Left lobe of liver (tissue), 2 donors: Measurements from ENCODE around the gene NKAPD1. TPM values are rescaled to one million over a fixed set of nuclear protein-coding genes. Genes with fewer than 3 reads are reported as not detected.
"Not testable (repeated sequence)": the region's sequence is repeated elsewhere in the genome, so short reads cannot be mapped to it uniquely, and the experiment has no call there.

Experiments used
- ATAC-seq: fragments of 200-7000 bp; cut with Tn5 transposase; one replicate; pipeline ENCODE4 v1.9.1; 2020; ENCODE audit warnings: mild to moderate bottlenecking, moderate library complexity
- DNase-seq: peaks from one replicate; pipeline ENCODE4 v3.0.0-alpha.2; 2020; ENCODE audit warnings: low spot score
- total RNA-seq: library from RNA; stranded (reverse); gene quantifications from one replicate; pipeline ENCODE4 v1.2.1, GENCODE V29; 2021
- donor health status: DM: no; HTN: no; CAD: no; lungs with moderate emphysema.
- donor health status: DM: no; HTN: yes; CAD: no.

The NKAPD1 gene, protein sequence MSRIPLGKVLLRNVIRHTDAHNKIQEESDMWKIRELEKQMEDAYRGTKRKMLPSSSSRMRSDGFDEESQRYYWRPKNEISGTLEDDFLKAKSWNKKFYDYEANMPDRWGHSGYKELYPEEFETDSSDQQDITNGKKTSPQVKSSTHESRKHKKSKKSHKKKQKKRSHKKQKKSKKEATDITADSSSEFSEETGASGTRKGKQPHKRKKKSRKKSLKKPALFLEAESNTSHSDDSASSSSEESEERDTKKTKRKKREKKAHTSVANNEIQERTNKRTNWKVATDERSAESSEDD
- total RNA-seq, result 5.6 TPM

DNA sequence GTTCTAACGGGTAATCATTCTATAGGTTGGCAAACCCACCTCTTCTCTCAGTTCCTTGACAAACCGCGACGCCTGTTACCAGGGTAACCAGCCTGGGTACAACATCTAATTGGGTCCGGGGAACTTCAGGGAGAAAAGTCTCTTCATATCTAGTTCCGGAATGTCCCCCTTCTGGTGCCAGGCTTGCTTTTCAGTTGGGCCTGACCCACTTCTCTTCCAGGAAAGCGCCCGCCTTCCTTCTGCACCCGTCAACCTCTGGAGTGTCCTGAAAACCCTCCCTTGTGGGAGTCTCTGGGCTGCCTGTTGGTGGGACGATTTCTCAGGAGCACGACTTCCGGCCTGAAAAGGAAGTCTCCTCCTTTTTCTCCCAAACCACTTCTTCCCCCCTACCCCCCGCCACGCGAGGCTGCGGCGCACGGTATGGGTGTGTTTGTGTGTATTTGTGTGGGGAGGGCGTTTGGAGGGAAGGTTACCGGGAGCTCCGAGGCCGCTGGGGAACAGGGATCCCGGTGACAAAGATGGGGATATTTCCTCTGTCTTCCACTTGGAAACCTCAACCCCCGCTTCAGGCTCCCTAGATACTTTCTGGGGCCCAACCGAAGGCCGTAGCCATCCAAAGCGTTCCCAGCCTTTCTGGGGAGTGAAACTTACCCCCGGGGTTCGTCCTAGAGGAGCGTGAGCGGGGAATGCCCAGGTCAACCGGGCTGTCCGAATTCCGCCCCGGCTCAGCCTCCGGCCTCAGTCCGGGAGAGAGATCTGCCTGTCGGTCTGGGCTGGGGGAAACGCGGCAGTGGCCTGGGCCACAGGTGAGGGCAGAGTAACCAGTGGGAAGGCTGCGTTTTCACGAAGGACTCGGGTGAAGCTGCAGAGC lies at the start of gene NKAPD1, which contains the start of gene PIH1D2:
TSS of gene NKAPD1 (plus strand) at position 359 of the 871 bp plus-strand sequence. CDS start 1,276 bp downstream, outside the sequence.
TSS of gene PIH1D2 (minus strand) at position 77 of the 871 bp plus-strand sequence. CDS start 843 bp downstream, outside the sequence.
- DNase-seq (peak; percentile 79), ATAC-seq (peak; percentile 96)

DNA sequence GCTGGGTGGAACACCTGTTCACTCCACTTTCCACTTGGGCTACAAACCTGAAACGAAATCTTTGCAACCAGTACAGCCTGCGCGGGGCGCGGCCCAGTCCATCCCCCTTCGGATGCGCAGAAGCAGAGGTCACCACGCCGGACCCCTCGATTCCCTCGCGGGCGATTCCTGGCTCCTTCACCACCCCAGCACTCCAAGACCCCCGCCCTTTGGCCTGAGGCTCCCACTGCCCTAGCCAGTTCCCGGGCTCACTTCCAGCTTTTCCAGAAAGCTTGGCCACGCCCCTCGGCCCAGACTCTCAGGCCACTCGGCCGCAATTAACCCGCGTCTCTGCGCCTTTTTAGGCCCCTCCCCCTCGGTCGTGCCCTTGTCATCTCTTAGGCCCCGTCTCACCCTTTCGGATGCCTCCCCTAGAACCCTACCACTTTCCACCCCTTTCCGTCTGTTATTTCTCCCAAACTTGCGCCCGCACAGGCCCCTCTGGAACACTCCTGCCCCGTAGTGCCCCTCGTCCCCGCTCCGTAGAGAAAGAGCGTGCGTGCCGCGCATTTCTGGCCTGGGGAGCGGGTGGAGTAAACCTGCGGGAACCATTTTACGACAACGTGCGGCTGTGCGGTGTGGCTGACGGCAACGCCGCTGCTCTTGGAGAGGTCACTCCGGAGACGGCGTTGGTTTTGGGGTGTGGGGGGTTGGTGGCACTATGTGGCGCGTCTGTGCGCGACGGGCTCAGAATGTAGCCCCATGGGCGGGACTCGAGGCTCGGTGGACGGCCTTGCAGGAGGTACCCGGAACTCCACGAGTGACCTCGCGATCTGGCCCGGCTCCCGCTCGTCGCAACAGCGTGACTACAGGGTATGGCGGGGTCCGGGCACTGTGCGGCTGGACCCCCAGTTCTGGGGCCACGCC lies 49.1 kb upstream of the NKAPD1 start, which contains the start of gene DLAT:
TSS of gene DLAT (plus strand) at position 636 of the 906 bp plus-strand sequence. CDS start at position 701, 65 bp downstream.
- DNase-seq, result peak; percentile 91
- ATAC-seq, result peak; percentile 92

DNA sequence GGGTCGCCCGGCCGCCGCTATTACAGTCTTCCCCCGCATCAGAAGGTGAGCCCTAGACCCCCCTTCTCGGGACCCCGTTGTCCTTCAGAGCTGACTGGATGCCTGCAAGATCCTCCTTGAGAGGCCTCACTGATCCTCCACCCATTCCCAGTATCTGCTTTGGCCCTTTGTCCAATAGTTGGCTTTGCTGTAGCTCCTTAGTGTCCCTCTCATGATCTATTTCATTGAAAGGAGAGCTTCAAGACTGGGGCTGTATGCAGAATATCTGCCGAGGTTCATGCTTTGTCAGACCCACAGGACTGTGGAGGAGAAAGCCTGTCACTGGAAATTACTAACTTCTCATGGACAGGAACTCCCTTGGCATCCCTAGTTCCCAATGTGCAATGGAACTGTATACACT lies 48.4 kb upstream of the NKAPD1 start:
- DNase-seq, result no peak
- ATAC-seq, result peak; percentile 27

DNA sequence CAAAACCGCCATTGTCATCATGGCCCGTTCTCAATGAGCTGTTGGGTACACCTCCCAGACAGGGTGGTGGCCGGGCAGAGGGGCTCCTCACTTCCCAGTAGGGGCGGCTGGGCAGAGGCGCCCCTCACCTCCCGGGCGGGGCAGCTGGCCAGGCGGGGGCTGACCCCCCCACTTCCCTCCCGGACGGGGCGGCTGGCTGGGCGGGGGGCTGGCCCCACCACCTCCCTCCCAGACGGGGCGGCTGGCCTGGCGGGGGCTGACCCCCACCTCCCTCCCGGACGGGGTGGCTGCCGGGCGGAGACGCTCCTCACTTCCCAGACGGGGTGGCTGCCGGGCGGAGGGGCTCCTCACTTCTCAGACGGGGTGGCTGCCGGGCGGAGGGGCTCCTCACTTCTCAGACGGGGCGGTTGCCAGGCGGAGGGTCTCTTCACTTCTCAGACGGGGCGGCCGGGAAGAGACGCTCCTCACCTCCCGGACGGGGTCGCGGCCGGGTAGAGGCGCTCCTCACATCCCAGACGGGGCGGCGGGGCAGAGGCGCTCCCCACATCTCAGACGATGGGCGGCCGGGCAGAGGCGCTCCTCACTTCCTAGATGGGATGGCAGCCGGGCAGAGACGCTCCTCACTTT lies 47.2 kb upstream of the NKAPD1 start:
- DNase-seq, ATAC-seq: not testable (repeated sequence)

DNA sequence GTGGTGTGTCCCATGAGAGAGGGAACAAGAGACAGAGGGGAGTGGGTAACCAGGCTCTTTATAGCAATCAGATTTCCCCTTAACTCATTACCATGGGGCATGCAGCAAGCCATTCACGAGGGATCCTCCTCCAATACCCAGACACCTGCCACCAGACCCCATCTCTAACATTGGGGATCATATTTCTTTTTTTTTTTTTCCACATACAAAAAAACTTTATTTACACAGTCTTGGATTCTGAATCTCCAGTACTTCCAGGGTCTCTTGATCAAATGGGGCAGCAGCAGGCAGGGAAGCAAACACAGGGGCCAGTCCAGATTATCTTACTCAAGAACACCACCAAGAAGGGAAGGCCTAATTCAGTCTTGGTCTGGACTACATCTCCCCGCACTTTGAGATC lies 44.6 kb upstream of the NKAPD1 start:
- ATAC-seq (no peak), DNase-seq (no peak)

DNA sequence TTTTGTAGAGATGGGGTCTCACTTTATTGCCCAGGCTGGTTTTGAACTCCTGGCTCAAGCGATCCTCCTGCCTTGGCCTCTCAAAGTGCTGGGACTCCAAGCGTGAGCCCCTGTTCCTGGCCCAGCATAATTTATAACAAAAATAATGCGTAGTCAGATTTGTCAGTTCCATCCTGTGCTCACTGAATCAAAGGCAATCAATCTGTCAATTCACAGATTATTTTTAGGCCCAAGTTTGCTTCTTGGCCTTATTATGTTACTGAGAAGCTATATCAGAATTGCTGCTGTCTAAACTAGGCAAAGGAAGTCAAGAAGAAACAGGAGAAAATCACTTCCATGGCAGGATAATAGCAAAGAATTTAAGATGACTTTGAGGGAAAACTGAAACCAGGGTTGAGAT lies 40.2 kb upstream of the NKAPD1 start:
- ATAC-seq, result no peak
- no peak for DNase-seq

DNA sequence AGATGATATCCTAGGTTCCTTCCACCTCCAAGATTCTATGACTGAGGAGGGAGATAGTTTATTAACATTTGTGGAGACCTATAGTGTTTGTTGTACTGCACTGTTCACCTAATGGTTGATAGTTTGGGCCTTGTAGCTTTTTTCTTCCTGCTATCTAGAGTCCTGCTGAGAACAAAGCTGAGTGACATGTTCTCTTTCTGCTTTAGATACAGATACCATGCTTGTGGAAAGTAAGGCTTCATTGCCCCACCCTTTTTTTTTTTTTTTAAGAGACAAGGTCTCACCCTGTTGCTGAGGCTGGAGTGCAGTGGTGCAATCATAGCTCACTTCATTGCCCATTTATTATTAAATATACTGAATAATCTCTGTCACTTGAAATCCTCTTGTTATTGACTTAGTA lies 36.6 kb upstream of the NKAPD1 start:
- no peak for ATAC-seq
- DNase-seq, result no peak

DNA sequence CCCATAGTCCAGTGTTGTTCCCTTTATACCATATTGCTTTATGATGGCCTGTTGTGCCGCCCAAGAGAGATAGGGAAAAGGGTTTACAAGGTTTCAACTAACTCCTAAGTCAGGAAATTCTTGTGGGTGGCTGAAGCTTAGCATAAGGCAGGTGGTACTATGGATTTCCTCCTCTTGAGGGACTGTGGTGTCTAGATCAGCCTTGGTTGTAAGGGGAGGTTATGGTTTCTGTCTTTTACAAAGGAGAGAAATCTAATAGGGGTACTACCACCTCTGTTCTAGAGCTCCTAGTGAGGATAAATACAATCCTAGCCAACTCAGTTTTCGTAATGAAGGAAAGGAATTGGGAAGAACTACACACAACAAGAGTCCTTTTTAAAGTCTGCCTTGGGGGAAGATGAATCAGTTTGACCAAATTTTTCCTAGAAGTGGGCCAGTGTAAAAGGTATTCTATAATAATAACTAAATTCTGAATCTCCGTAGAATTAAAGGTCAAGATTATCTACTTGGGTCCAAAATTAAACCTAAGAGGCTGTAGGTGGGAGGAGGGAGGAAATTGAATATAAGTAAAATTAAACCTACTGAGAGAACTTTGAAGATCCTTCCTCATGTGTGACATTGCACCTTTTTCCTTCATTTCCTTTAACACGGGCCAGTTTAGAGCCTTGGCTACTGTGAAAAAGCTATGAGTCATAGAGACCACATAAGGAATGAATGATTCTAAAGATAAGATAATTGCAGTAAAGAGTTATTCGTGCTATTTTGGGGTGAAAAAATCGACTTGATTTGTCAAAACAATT lies 31.7 kb upstream of the NKAPD1 start:
- no peak for ATAC-seq

DNA sequence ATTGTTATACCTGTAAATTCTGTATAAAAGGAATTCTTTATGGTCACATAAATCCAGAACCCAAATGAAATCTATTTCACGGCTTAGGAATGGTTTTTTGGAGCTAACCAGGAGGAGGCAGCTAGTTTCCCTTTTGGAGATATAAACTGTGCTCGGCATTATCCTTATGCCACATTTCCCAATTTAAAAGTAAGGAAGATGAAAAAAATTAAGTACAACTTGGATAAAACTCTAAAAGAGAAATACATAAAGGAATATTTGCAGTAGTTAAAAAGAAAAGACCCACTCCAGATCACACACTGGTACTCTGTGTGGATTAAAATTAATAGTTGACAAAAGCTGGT lies 31.2 kb upstream of the NKAPD1 start:
- ATAC-seq, result no peak
- DNase-seq, result no peak

More for the DNA sequence above, 31.7 kb upstream of the NKAPD1 start:
- no peak for DNase-seq

DNA sequence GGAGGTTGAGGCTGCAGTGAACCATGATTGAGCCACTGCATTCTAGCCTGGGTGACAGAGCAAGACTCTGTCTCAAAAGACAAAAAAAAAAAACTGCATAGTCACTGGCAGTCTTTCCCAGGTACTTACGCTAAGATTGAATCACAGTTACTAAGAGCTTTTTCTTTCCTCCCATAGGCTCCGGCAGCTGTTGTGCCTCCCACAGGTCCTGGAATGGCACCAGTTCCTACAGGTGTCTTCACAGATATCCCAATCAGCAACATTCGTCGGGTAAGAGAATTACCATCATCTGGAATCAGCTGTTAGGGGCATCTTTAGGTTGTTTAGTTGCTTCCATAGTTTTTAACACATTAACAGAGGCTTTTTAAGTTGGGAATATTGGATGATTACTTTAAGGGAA lies 29.1 kb upstream of the NKAPD1 start:
- no peak for DNase-seq
- no peak for ATAC-seq

DNA sequence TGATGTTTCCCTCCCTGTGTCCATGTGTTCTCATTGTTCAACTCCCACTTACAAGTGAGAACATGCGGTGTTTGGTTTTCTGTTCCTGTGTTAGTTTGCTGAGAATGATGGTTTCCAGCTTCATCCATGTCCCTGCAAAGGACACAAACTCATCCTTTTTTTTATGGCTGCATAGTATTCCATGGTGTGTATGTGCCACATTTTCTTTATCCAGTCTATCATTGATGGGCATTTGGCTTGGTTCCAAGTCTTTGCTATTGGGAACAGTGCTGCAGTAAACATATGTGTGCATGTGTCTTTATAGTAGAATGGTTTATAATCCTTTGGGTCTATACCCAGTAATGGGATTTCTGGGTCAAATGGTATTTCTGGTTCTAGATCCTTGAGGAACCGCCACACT lies 27.5 kb upstream of the NKAPD1 start:
- DNase-seq, ATAC-seq: not testable (repeated sequence)

DNA sequence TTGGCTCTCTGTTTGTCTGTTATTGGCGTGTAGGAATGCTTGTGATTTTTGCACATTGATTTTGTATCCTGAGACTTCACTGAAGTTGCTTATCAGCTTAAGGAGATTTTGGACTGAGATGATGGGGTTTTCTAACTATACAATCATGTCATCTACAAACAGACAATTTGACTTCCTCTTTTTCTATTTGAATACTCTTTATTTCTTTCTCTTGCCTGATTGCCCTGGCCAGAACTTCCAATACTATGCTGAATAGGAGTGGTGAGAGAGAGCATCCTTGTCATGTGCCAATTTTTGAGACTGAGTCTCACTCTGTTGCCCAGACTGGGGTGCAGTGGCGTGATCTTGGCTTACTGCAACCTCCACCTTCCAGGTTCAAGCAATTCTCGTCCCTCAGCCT lies 25.8 kb upstream of the NKAPD1 start:
- not testable (repeated sequence) for ATAC-seq, DNase-seq

DNA sequence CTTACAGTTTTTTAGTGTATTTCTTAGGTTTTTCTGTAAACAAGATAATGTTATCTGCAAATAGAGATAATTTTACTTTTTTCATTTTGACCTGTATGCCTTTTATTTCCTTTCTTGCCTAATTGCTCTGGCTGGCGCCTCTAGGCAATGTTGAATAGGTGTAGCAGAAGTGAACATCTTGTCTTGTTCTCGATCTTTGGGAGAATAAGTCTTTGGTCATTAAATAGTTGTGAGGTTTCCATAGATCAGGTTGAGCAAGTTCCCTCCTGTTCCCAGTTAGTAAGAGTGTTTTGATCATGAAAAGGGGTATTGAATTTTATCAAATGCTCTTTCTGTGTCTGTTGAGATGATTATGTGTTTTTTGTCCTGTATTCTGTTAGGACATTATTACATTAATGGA lies 24.3 kb upstream of the NKAPD1 start:
- ATAC-seq (no peak), DNase-seq (no peak)

DNA sequence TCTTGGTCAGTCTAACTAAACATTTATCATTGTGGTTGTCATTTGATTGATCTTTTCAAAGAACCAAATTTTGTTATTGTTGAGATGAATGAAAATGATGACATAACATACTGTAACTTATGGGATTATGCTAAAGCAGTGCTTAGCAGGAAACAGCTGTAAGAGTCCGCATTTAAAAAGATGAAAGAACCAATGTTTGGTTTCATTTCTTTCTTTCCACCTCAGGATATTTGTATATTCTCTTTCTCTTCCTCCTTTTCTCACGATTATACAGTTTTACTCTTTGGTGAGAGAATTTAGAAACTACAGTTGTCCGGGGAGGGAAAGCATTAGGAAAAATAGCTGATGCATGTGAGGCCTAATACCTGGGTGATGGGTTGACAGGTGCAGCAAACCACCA lies 23.4 kb upstream of the NKAPD1 start:
- DNase-seq (no peak), ATAC-seq (no peak)

DNA sequence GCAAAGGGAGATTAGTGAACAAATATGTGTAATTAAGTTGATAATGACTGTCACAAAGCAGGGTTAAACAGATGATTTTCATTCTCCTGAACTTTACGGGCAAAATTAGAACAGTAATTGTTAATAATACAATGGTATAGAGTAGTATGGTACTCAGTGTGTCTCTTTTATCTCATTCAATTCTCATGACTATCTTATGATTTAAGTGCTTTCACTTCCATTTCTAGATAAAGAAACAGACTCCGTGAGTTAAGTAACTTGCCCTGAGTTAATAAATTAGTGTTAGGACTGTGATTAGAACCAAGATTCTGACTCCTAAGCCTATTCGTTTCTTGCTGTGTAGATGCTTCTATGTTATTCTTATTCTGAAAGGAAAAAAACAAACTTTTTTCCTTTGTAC lies 22.3 kb upstream of the NKAPD1 start:
- DNase-seq, result no peak
- no peak for ATAC-seq

DNA sequence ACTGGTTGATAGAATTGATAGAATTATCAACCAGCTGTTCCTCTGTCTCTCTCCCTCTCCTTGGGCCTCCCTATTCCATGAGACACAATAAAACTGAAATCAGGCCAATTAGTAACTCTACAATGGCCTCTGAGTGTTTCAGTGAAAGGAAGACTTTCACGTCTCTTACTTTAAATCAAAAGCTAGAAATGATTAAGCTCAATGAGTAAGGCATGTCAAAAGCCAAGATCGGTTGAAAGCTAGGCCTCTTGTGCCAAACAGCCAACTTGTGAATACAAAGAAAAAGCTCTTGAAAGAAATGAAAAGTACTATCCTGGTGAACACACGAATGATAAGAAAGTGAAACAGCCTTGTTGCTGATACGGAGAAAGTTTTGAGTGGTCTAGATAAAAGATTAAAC lies 16.9 kb upstream of the NKAPD1 start:
- DNase-seq, result no peak
- ATAC-seq, result no peak

DNA sequence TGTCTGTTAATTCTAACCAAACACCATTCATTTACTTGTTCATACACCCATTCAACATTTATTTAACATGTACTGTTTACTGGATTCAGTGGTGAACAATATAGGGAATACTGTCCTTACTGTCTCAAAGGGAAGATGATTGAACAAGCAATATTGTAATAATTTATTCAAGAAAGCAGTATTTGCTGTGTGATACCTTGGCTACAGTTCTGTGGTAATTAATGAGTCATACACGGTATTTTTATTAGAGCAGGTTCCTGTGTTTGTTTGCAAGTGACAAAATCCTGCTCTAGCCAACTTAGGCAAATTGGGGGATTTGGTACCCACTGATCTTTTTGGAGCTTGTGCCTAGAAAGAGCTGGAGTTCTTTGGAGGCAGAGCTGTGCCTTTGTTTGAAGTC lies 16.0 kb upstream of the NKAPD1 start:
- ATAC-seq, result no peak

DNA sequence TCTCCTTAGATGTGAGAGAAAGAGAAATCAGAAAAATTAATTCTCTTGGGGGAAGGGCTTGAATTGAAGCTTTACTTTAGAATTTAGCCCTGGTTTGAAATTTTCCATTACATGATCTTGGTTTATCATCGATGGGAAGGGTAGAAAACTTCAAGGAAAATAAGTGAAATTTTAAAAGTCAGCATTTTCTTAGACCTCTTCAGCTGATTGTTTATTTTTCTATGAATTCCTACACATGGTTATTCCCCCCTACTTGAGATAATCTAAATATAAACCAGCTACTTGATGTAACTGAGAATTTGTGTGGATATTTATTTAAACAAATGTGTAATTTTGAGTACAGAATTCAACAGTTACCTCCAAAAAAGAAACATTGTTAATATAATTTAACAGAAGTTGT lies 11.2 kb upstream of the NKAPD1 start:
- ATAC-seq (no peak), DNase-seq (no peak)

More for the DNA sequence above, 16.0 kb upstream of the NKAPD1 start:
- DNase-seq, result no peak

DNA sequence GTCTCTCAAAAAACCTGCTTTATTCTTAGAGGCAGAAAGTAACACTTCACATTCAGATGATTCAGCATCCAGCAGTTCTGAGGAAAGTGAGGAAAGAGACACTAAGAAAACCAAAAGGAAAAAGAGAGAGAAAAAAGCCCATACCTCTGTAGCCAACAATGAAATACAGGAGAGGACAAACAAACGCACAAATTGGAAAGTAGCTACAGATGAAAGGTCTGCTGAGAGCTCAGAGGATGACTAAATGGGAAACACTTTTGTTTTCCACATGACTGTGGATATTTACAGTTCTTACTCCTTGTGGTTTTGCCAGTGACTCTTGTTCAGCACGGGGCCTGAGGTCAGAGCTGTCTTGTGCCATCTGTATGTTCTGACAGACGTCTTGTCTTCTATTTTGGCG lies 8.6 kb downstream of the NKAPD1 start:
- DNase-seq (no peak), ATAC-seq (no peak)
